ENCODE measurements around the gene SLC13A1. TPM values are rescaled to one million over a fixed set of nuclear protein-coding genes. Genes with fewer than 3 reads are reported as not detected.
A peak's percentile ranks its signal among the peaks of the same experiment; 100 is the strongest.
"Not testable (repeated sequence)": the region's sequence is repeated elsewhere in the genome, so short reads cannot be mapped to it uniquely, and the experiment has no call there.

SLC13A1 gene
- polyA plus RNA-seq = 1.7 TPM
- long read RNA-seq, donor 1 = 0 reads
- long read RNA-seq, donor 2, partial matches to known transcripts = 0 of 1 reads
- long read RNA-seq, donor 2, other reads (novel, unspliced or antisense) = 0 of 1 reads
- long read RNA-seq, donor 3, partial matches to known transcripts = 0 of 2 reads
- long read RNA-seq, donor 3, other reads (novel, unspliced or antisense) = 0 of 2 reads
- long read RNA-seq, donor 4 = 0 reads
- long read RNA-seq, donor 5, partial matches to known transcripts = 0 of 1 reads
- long read RNA-seq, donor 5, other reads (novel, unspliced or antisense) = 0 of 1 reads
- long read RNA-seq, donor 6 = 0 reads
- long read RNA-seq, donor 7 = 0 reads
- long read RNA-seq, donor 8, partial matches to known transcripts = 35 of 36 reads
- long read RNA-seq, donor 8, other reads (novel, unspliced or antisense) = 0 of 36 reads
- long read RNA-seq, donor 9, partial matches to known transcripts = 0 of 2 reads
- long read RNA-seq, donor 9, other reads (novel, unspliced or antisense) = 0 of 2 reads
- long read RNA-seq, donor 10 = 0 reads
- long read RNA-seq, donor 11 = 0 reads

GRCh38 chr7:123199883-123200282 is at the start of gene SLC13A1:
TSS of gene SLC13A1 (minus strand) at chr7:123199969. CDS start at chr7:123199946, 23 bp downstream.
- H3K4me1 ChIP-seq (ENCODE audit: control insufficient read depth, insufficient read depth, low read length) = peaks cover 6% of the 10 kb centered on the region
- H3K36me3 ChIP-seq (ENCODE audit: control insufficient read depth, insufficient read depth, low read length) = no peaks in the 10 kb centered on the region
- H3K9me3 ChIP-seq (ENCODE audit: control insufficient read depth, low read depth, low read length) = no peaks in the 10 kb centered on the region
- peak within 1 kb of the TSS; percentile 46 for H3K4me3 ChIP-seq (ENCODE audit: low read length)
- WGBS (ENCODE audit: insufficient coverage, low lambda C conversion rate) = 56% methylated on average over 3 of the region's 4 CpGs
- peak within 1 kb of the TSS; percentile 58 for H3K27ac ChIP-seq (ENCODE audit: low read length)
- H3K27me3 ChIP-seq (ENCODE audit: control insufficient read depth, insufficient read depth, low read length) = no peaks in the 10 kb centered on the region
- peak in 1 of 2 donors; percentile 58 for DNase-seq

GRCh38 chr7:123244768-123245167 is 45.0 kb upstream of the SLC13A1 start:
- no peak for DNase-seq
- 88% methylated on average over 1 of the region's 1 CpG for WGBS (ENCODE audit: insufficient coverage, low lambda C conversion rate)
- no peaks in the 10 kb centered on the region for H3K36me3 ChIP-seq (ENCODE audit: control insufficient read depth, insufficient read depth, low read length)
- H3K27ac ChIP-seq (ENCODE audit: low read length) = no peak overlapping the region
- H3K4me3 ChIP-seq (ENCODE audit: low read length) = no peak overlapping the region
- H3K9me3 ChIP-seq (ENCODE audit: control insufficient read depth, low read depth, low read length) = no peaks in the 10 kb centered on the region
- peaks cover 12% of the 10 kb centered on the region for H3K4me1 ChIP-seq (ENCODE audit: control insufficient read depth, insufficient read depth, low read length)
- H3K27me3 ChIP-seq (ENCODE audit: control insufficient read depth, insufficient read depth, low read length) = no peaks in the 10 kb centered on the region

GRCh38 chr7:123242467-123243092 is 42.8 kb upstream of the SLC13A1 start:
- Histone ChIP-seq H3K4me3 (ENCODE audit: low read length) (no peak overlapping the region), H3K4me1 (ENCODE audit: control insufficient read depth, insufficient read depth, low read length) (peaks cover 12% of the 10 kb centered on the region), H3K27ac (ENCODE audit: low read length) (peak overlapping the region; percentile 62), H3K9me3 (ENCODE audit: control insufficient read depth, low read depth, low read length) (no peaks in the 10 kb centered on the region), H3K27me3 (ENCODE audit: control insufficient read depth, insufficient read depth, low read length) (no peaks in the 10 kb centered on the region), H3K36me3 (ENCODE audit: control insufficient read depth, insufficient read depth, low read length) (no peaks in the 10 kb centered on the region)
- 6% methylated on average over 3 of the region's 5 CpGs for WGBS (ENCODE audit: insufficient coverage, low lambda C conversion rate)
- DNase-seq = peak; percentile 88 to 94

GRCh38 chr7:123241809-123242208 is 42.0 kb upstream of the SLC13A1 start:
- H3K27ac ChIP-seq (ENCODE audit: low read length) = peak overlapping the region; percentile 62
- no peaks in the 10 kb centered on the region for H3K36me3 ChIP-seq (ENCODE audit: control insufficient read depth, insufficient read depth, low read length)
- H3K9me3 ChIP-seq (ENCODE audit: control insufficient read depth, low read depth, low read length) = no peaks in the 10 kb centered on the region
- peaks cover 12% of the 10 kb centered on the region for H3K4me1 ChIP-seq (ENCODE audit: control insufficient read depth, insufficient read depth, low read length)
- WGBS (ENCODE audit: insufficient coverage, low lambda C conversion rate) = 100% methylated on average over 1 of the region's 3 CpGs
- DNase-seq = no peak
- no peak overlapping the region for H3K4me3 ChIP-seq (ENCODE audit: low read length)
- H3K27me3 ChIP-seq (ENCODE audit: control insufficient read depth, insufficient read depth, low read length) = no peaks in the 10 kb centered on the region

- no peaks in the 10 kb centered on the region for H3K27me3 ChIP-seq (ENCODE audit: control insufficient read depth, insufficient read depth, low read length)
- no peaks in the 10 kb centered on the region for H3K9me3 ChIP-seq (ENCODE audit: control insufficient read depth, low read depth, low read length)
- H3K36me3 ChIP-seq (ENCODE audit: control insufficient read depth, insufficient read depth, low read length) = no peaks in the 10 kb centered on the region
- H3K27ac ChIP-seq (ENCODE audit: low read length) = no peak overlapping the region
- no peaks in the 10 kb centered on the region for H3K4me1 ChIP-seq (ENCODE audit: control insufficient read depth, insufficient read depth, low read length)
- H3K4me3 ChIP-seq (ENCODE audit: low read length) = no peak overlapping the region
- no CpG with 5 or more reads among the region's 4 CpGs for WGBS (ENCODE audit: insufficient coverage, low lambda C conversion rate)
- DNase-seq = no peak
Observed at GRCh38 chr7:123231021-123232000, 31.5 kb upstream of the SLC13A1 start.

- Histone ChIP-seq H3K4me1 (ENCODE audit: control insufficient read depth, insufficient read depth, low read length) (no peaks in the 10 kb centered on the region), H3K9me3 (ENCODE audit: control insufficient read depth, low read depth, low read length) (no peaks in the 10 kb centered on the region), H3K27me3 (ENCODE audit: control insufficient read depth, insufficient read depth, low read length) (no peaks in the 10 kb centered on the region), H3K36me3 (ENCODE audit: control insufficient read depth, insufficient read depth, low read length) (no peaks in the 10 kb centered on the region), H3K4me3 (ENCODE audit: low read length) (no peak overlapping the region), H3K27ac (ENCODE audit: low read length) (no peak overlapping the region)
- no CpG with 5 or more reads among the region's 11 CpGs for WGBS (ENCODE audit: insufficient coverage, low lambda C conversion rate)
- no peak for DNase-seq
Observed at GRCh38 chr7:123230603-123231002, 30.8 kb upstream of the SLC13A1 start.

- 100% methylated on average over 1 of the region's 1 CpG for WGBS (ENCODE audit: insufficient coverage, low lambda C conversion rate)
- H3K27ac ChIP-seq (ENCODE audit: low read length) = no peak overlapping the region
- no peaks in the 10 kb centered on the region for H3K9me3 ChIP-seq (ENCODE audit: control insufficient read depth, low read depth, low read length)
- H3K4me1 ChIP-seq (ENCODE audit: control insufficient read depth, insufficient read depth, low read length) = no peaks in the 10 kb centered on the region
- no peaks in the 10 kb centered on the region for H3K36me3 ChIP-seq (ENCODE audit: control insufficient read depth, insufficient read depth, low read length)
- no peak for DNase-seq
- no peaks in the 10 kb centered on the region for H3K27me3 ChIP-seq (ENCODE audit: control insufficient read depth, insufficient read depth, low read length)
- H3K4me3 ChIP-seq (ENCODE audit: low read length) = no peak overlapping the region
Observed at GRCh38 chr7:123230147-123230546, 30.4 kb upstream of the SLC13A1 start.

GRCh38 chr7:123229426-123229825 is 29.7 kb upstream of the SLC13A1 start:
- H3K4me3 ChIP-seq (ENCODE audit: low read length) = no peak overlapping the region
- H3K36me3 ChIP-seq (ENCODE audit: control insufficient read depth, insufficient read depth, low read length) = no peaks in the 10 kb centered on the region
- no peaks in the 10 kb centered on the region for H3K27me3 ChIP-seq (ENCODE audit: control insufficient read depth, insufficient read depth, low read length)
- no peak overlapping the region for H3K27ac ChIP-seq (ENCODE audit: low read length)
- no peak for DNase-seq
- no peaks in the 10 kb centered on the region for H3K9me3 ChIP-seq (ENCODE audit: control insufficient read depth, low read depth, low read length)
- H3K4me1 ChIP-seq (ENCODE audit: control insufficient read depth, insufficient read depth, low read length) = no peaks in the 10 kb centered on the region

GRCh38 chr7:123227666-123228065 is 27.9 kb upstream of the SLC13A1 start:
- H3K27me3 ChIP-seq (ENCODE audit: control insufficient read depth, insufficient read depth, low read length); H3K27ac ChIP-seq (ENCODE audit: low read length); H3K4me3 ChIP-seq (ENCODE audit: low read length); H3K9me3 ChIP-seq (ENCODE audit: control insufficient read depth, low read depth, low read length); H3K4me1 ChIP-seq (ENCODE audit: control insufficient read depth, insufficient read depth, low read length); DNase-seq; H3K36me3 ChIP-seq (ENCODE audit: control insufficient read depth, insufficient read depth, low read length): not testable (repeated sequence)
- WGBS (ENCODE audit: insufficient coverage, low lambda C conversion rate) = no CpG with 5 or more reads among the region's 6 CpGs

GRCh38 chr7:123220396-123220795 is 20.6 kb upstream of the SLC13A1 start:
- no peak overlapping the region for H3K27ac ChIP-seq (ENCODE audit: low read length)
- no peaks in the 10 kb centered on the region for H3K36me3 ChIP-seq (ENCODE audit: control insufficient read depth, insufficient read depth, low read length)
- H3K4me3 ChIP-seq (ENCODE audit: low read length) = no peak overlapping the region
- WGBS (ENCODE audit: insufficient coverage, low lambda C conversion rate) = no CpG with 5 or more reads among the region's 1 CpG
- DNase-seq = no peak
- no peaks in the 10 kb centered on the region for H3K4me1 ChIP-seq (ENCODE audit: control insufficient read depth, insufficient read depth, low read length)
- H3K9me3 ChIP-seq (ENCODE audit: control insufficient read depth, low read depth, low read length) = peaks cover 3% of the 10 kb centered on the region
- H3K27me3 ChIP-seq (ENCODE audit: control insufficient read depth, insufficient read depth, low read length) = no peaks in the 10 kb centered on the region
